GM12891 (cell line): ENCODE results near the gene GRIN2D. TPM values are rescaled to one million over a fixed set of nuclear protein-coding genes. Genes with fewer than 3 reads are reported as not detected.

Source experiments
- DNase-seq: peaks from one replicate; pipeline ENCODE4 v3.0.0; 2011; ENCODE audit warnings: low spot score; ENCODE audit not compliant: insufficient read length
- FAIRE-seq: peaks from 2 replicates; lab custom pipeline; 2011; peaks lifted over from hg19 to GRCh38; lab: Jason Lieb, UNC
- PAX5 ChIP-seq: IDR thresholded peaks from 2 replicates; pipeline ENCODE4 v1.6.1; 2011; ENCODE audit warnings: low read length, moderate library complexity, mild to moderate bottlenecking; ENCODE audit not compliant: insufficient read depth, severe bottlenecking
- POLR2A ChIP-seq: IDR thresholded peaks from 2 replicates; pipeline ENCODE4 v1.6.1; 2011; ENCODE audit warnings: low read depth, low read length, control low read depth
- POLR2AphosphoS5 ChIP-seq: IDR thresholded peaks from 2 replicates; pipeline ENCODE4 v1.6.1; 2011; ENCODE audit warnings: low read depth, low read length, control low read depth
- POU2F2 ChIP-seq: IDR thresholded peaks from 2 replicates; pipeline ENCODE4 v1.6.1; 2011; ENCODE audit warnings: low read depth, mild to moderate bottlenecking, control low read depth, low read length, moderate library complexity
- SPI1 ChIP-seq: IDR thresholded peaks from 2 replicates; pipeline ENCODE4 v1.6.1; 2011; ENCODE audit warnings: low read depth, low read length, control low read depth
- TAF1 ChIP-seq: IDR thresholded peaks from 2 replicates; pipeline ENCODE4 v1.6.1; 2011; ENCODE audit warnings: low read depth, low read length, control low read depth
- polyA plus RNA-seq: library from polyadenylated mRNA; unstranded; fragments of >200 nt; gene quantifications from one replicate; pipeline ENCODE4 v1.2.1, GENCODE V29; 2012; ENCODE audit warnings: low read depth, missing spikeins, inconsistent platforms; ENCODE audit not compliant: missing spikeins

Gene GRIN2D
- 0.40 TPM for polyA plus RNA-seq

- TF ChIP-seq PAX5 (no peak), POLR2AphosphoS5 (no peak), POLR2A (no peak), TAF1 (no peak), POU2F2 (no peak), SPI1 (no peak)
These were observed at the start of gene GRIN2D for GRCh38 chr19:48393559-48394330. TSS of gene GRIN2D (plus strand) at chr19:48393668. CDS start at chr19:48398393, 4,725 bp downstream.

GRCh38 chr19:48344892-48345291 lies 48.6 kb upstream of the GRIN2D start:
- TF ChIP-seq TAF1 (no peak), SPI1 (no peak), POLR2A (no peak), POU2F2 (no peak), PAX5 (no peak)
- no peak for DNase-seq

More at GRCh38 chr19:48393559-48394330, at the start of gene GRIN2D:
- FAIRE-seq = peak; percentile 43
- no peak for DNase-seq

GRCh38 chr19:48346191-48346590 lies 47.3 kb upstream of the GRIN2D start:
- TF ChIP-seq TAF1 (no peak), POLR2AphosphoS5 (no peak), POU2F2 (no peak), POLR2A (no peak), SPI1 (no peak)
- DNase-seq (no peak), FAIRE-seq (no peak)

More at GRCh38 chr19:48344892-48345291, 48.6 kb upstream of the GRIN2D start:
- FAIRE-seq = no peak

- DNase-seq (no peak), FAIRE-seq (no peak)
- TF ChIP-seq POLR2A (no peak), POLR2AphosphoS5 (no peak), TAF1 (no peak), SPI1 (no peak), POU2F2 (no peak), PAX5 (no peak)
These were observed 45.4 kb upstream of the GRIN2D start for GRCh38 chr19:48348045-48348444.

GRCh38 chr19:48348737-48349136 lies 44.7 kb upstream of the GRIN2D start:
- TF ChIP-seq TAF1 (no peak), PAX5 (no peak), POU2F2 (no peak), POLR2A (no peak), POLR2AphosphoS5 (no peak), SPI1 (no peak)
- DNase-seq = no peak
- FAIRE-seq = no peak

- DNase-seq (no peak), FAIRE-seq (no peak)
- TF ChIP-seq TAF1 (no peak), POLR2A (no peak), POU2F2 (no peak), POLR2AphosphoS5 (no peak), PAX5 (no peak), SPI1 (no peak)
These were observed 42.6 kb upstream of the GRIN2D start for GRCh38 chr19:48350856-48351255.

GRCh38 chr19:48351341-48351752 lies 42.1 kb upstream of the GRIN2D start:
- FAIRE-seq = peak; percentile 55
- DNase-seq = peak; percentile 74
- no peak for TF ChIP-seq POLR2AphosphoS5
- no peak for TF ChIP-seq SPI1
- no peak for TF ChIP-seq POLR2A
- no peak for TF ChIP-seq POU2F2
- no peak for TF ChIP-seq PAX5
- no peak for TF ChIP-seq TAF1

GRCh38 chr19:48353677-48354076 lies 39.8 kb upstream of the GRIN2D start:
- TF ChIP-seq TAF1 (no peak), POLR2A (no peak), POU2F2 (no peak), SPI1 (no peak)
- FAIRE-seq (no peak), DNase-seq (no peak)

GRCh38 chr19:48354332-48354992 lies 39.0 kb upstream of the GRIN2D start:
- FAIRE-seq = no peak
- TF ChIP-seq POU2F2 = no peak
- TF ChIP-seq TAF1 = no peak
- TF ChIP-seq SPI1 = no peak
- no peak for TF ChIP-seq PAX5
- TF ChIP-seq POLR2A = no peak
- no peak for TF ChIP-seq POLR2AphosphoS5
- no peak for DNase-seq

GRCh38 chr19:48355365-48355954 lies 38.0 kb upstream of the GRIN2D start:
- DNase-seq (no peak), FAIRE-seq (no peak)
- TF ChIP-seq PAX5 (no peak), POU2F2 (no peak), TAF1 (no peak), POLR2A (no peak), SPI1 (no peak), POLR2AphosphoS5 (no peak)
